Neural progenitor cell (in vitro differentiated cells): Measurements from ENCODE around the gene NAB2. TPM values are rescaled to one million over a fixed set of nuclear protein-coding genes. Genes with fewer than 3 reads are reported as not detected.

Source experiments
- DNase-seq: peaks from one replicate; pipeline ENCODE4 v3.0.0-alpha.2; 2016; ENCODE audit warnings: low spot score
- H2AFZ ChIP-seq: fragments of 200-600 bp; sonication (generic); replicated peaks from 2 replicates; pipeline ENCODE4 v1.6.1; 2016; ENCODE audit warnings: antibody characterized with exemption
- H3F3A ChIP-seq: fragments of 200-600 bp; sonication (generic); 2 replicates; pipeline ENCODE4 v1.6.1; 2016; ENCODE audit warnings: antibody characterized with exemption, low read depth
- H3K27ac ChIP-seq: fragments of 200-600 bp; sonication (generic); 2 replicates; pipeline ENCODE4 v1.5.1; 2016; ENCODE audit warnings: mild to moderate bottlenecking
- H3K27me3 ChIP-seq: fragments of 200-600 bp; sonication (generic); 2 replicates; pipeline ENCODE4 v1.6.1; 2016; ENCODE audit warnings: mild to moderate bottlenecking, moderate library complexity
- H3K36me3 ChIP-seq: fragments of 200-600 bp; sonication (generic); 2 replicates; pipeline ENCODE4 v1.5.1; 2016
- H3K4me1 ChIP-seq: fragments of 200-600 bp; sonication (generic); 2 replicates; pipeline ENCODE4 v1.6.1; 2016; ENCODE audit warnings: mixed run types
- H3K4me2 ChIP-seq: fragments of 200-600 bp; sonication (generic); 2 replicates; pipeline ENCODE4 v1.6.1; 2016
- H3K4me3 ChIP-seq: fragments of 200-600 bp; sonication (generic); 2 replicates; pipeline ENCODE4 v1.5.1; 2016
- H3K79me2 ChIP-seq: fragments of 200-600 bp; sonication (generic); 2 replicates; pipeline ENCODE4 v1.6.1; 2016; ENCODE audit warnings: low read depth
- H3K9ac ChIP-seq: fragments of 200-600 bp; sonication (generic); 2 replicates; pipeline ENCODE4 v1.6.1; 2016
- H3K9me3 ChIP-seq: fragments of 200-600 bp; sonication (generic); 2 replicates; pipeline ENCODE4 v1.5.1; 2016; ENCODE audit warnings: low read depth
- H4K20me1 ChIP-seq: fragments of 200-600 bp; sonication (generic); 2 replicates; pipeline ENCODE4 v1.6.1; 2016; ENCODE audit warnings: low read depth
- H3K27ac Mint-ChIP-seq: 3 replicates; pipeline ENCODE4 v1.8.0; 2021; ENCODE audit warnings: mixed read lengths
- H3K27me3 Mint-ChIP-seq: 2 replicates; pipeline ENCODE4 v1.8.0; 2022; ENCODE audit warnings: low read depth, mild to moderate bottlenecking, inconsistent platforms, moderate library complexity, mixed read lengths; ENCODE audit not compliant: insufficient read depth
- H3K36me3 Mint-ChIP-seq: 3 replicates; pipeline ENCODE4 v1.8.0; 2021; ENCODE audit warnings: mixed read lengths
- H3K4me1 Mint-ChIP-seq: 3 replicates; pipeline ENCODE4 v1.8.0; 2021; ENCODE audit warnings: mixed read lengths
- H3K4me3 Mint-ChIP-seq: 3 replicates; pipeline ENCODE4 v1.8.0; 2021; ENCODE audit warnings: mild to moderate bottlenecking, moderate library complexity, mixed read lengths
- H3K9me3 Mint-ChIP-seq: 3 replicates; pipeline ENCODE4 v1.8.0; 2020; ENCODE audit warnings: mixed read lengths
- CTCF ChIP-seq: fragments of 200-600 bp; sonication (generic); IDR thresholded peaks from 2 replicates; pipeline ENCODE4 v1.5.1; 2017; ENCODE audit warnings: antibody characterized with exemption, mild to moderate bottlenecking
- EZH2 ChIP-seq: fragments of 200-600 bp; sonication (generic); IDR thresholded peaks from 2 replicates; pipeline ENCODE4 v1.6.1; 2017; ENCODE audit warnings: antibody characterized with exemption, mild to moderate bottlenecking, moderate library complexity
- EZH2phosphoT487 ChIP-seq: fragments of 200-600 bp; sonication (generic); IDR thresholded peaks from 2 replicates; pipeline ENCODE4 v1.6.1; 2017; ENCODE audit warnings: antibody characterized with exemption
- total RNA-seq: library from RNA; depleted of rRNA; stranded (reverse); fragments of >200 nt; gene quantifications from 2 replicates; pipeline ENCODE4 v1.2.3, GENCODE V29; 2015; ENCODE audit warnings: low replicate concordance

Gene NAB2
- total RNA-seq, 1 donor from 2014 or later, result 19.8 TPM

- H3K27ac ChIP-seq, result no peak overlapping the region
- no peak overlapping the region for H3K9ac ChIP-seq
- H3K36me3 Mint-ChIP-seq, result peaks cover 17% of the 10 kb centered on the region
- no peaks in the 10 kb centered on the region for H3K79me2 ChIP-seq
- H3K9me3 ChIP-seq, result no peaks in the 10 kb centered on the region
- no peak overlapping the region for H3K4me2 ChIP-seq
- H3F3A ChIP-seq, result peaks cover 5% of the 10 kb centered on the region
- DNase-seq, result no peak
- TF ChIP-seq CTCF (no peak), EZH2phosphoT487 (no peak), EZH2 (no peak)
- peaks cover 8% of the 10 kb centered on the region for H3K4me1 ChIP-seq
- H3K27ac Mint-ChIP-seq, result no peak overlapping the region
- no peak overlapping the region for H2AFZ ChIP-seq
- no peaks in the 10 kb centered on the region for H3K9me3 Mint-ChIP-seq
- H3K4me3 Mint-ChIP-seq, result no peak overlapping the region
- H3K4me1 Mint-ChIP-seq, result peaks cover 36% of the 10 kb centered on the region
- peaks cover 10% of the 10 kb centered on the region for H3K27me3 Mint-ChIP-seq
- H3K4me3 ChIP-seq, result no peak overlapping the region
- peaks cover 1% of the 10 kb centered on the region for H4K20me1 ChIP-seq
- H3K27me3 ChIP-seq, result no peaks in the 10 kb centered on the region
- no peaks in the 10 kb centered on the region for H3K36me3 ChIP-seq
Measured at GRCh38 chr12:57098546-57098945, 9.6 kb downstream of the NAB2 start.

- Histone ChIP-seq H3K4me2 (no peak overlapping the region), H3K9ac (no peak overlapping the region), H3K27ac (no peak overlapping the region), H3K4me3 (no peak overlapping the region), H3K79me2 (no peaks in the 10 kb centered on the region), H3K4me1 (peaks cover 3% of the 10 kb centered on the region), H3F3A (peaks cover 3% of the 10 kb centered on the region), H3K27me3 (no peaks in the 10 kb centered on the region), H2AFZ (no peak overlapping the region), H4K20me1 (no peaks in the 10 kb centered on the region), H3K36me3 (no peaks in the 10 kb centered on the region), H3K9me3 (no peaks in the 10 kb centered on the region)
- Mint-ChIP-seq H3K36me3 (peaks cover 17% of the 10 kb centered on the region), H3K9me3 (no peaks in the 10 kb centered on the region), H3K4me3 (no peak overlapping the region), H3K27me3 (peaks cover 10% of the 10 kb centered on the region), H3K4me1 (peaks cover 31% of the 10 kb centered on the region), H3K27ac (peak overlapping the region; percentile 92)
- no peak for TF ChIP-seq CTCF
- no peak for TF ChIP-seq EZH2phosphoT487
- no peak for TF ChIP-seq EZH2
- DNase-seq, result no peak
Measured at GRCh38 chr12:57099047-57099714, 10.3 kb downstream of the NAB2 start.

GRCh38 chr12:57099766-57100165 lies 10.9 kb downstream of the NAB2 start:
- peak overlapping the region; percentile 34 for H3K27ac Mint-ChIP-seq
- Histone ChIP-seq H3K9ac (no peak overlapping the region), H3K9me3 (no peaks in the 10 kb centered on the region), H3K4me3 (no peak overlapping the region), H4K20me1 (no peaks in the 10 kb centered on the region), H3K4me2 (no peak overlapping the region), H2AFZ (no peak overlapping the region), H3K27ac (no peak overlapping the region), H3F3A (peaks cover 3% of the 10 kb centered on the region), H3K4me1 (no peaks in the 10 kb centered on the region), H3K27me3 (no peaks in the 10 kb centered on the region), H3K36me3 (no peaks in the 10 kb centered on the region), H3K79me2 (no peaks in the 10 kb centered on the region)
- H3K4me3 Mint-ChIP-seq, result peak overlapping the region; percentile 31
- no peak for DNase-seq
- no peaks in the 10 kb centered on the region for H3K9me3 Mint-ChIP-seq
- TF ChIP-seq CTCF (no peak), EZH2 (no peak), EZH2phosphoT487 (no peak)
- peaks cover 17% of the 10 kb centered on the region for H3K36me3 Mint-ChIP-seq
- H3K27me3 Mint-ChIP-seq, result peaks cover 12% of the 10 kb centered on the region
- H3K4me1 Mint-ChIP-seq, result peaks cover 25% of the 10 kb centered on the region
